ENCODE data around the gene ALDH1L1.

ALDH1L1 gene

GRCh38 chr3:126191246-126191645 lies 10.9 kb upstream of the ALDH1L1 start (continued):
- TF ChIP-seq ZBTB11 (tag by site-specific recombination; conservative IDR thresholded peaks at IDR 0.05; ENCODE audit: low read depth) (no peak), KLF17 (tag by site-specific recombination; IDR thresholded peaks at IDR 0.05) (no peak), ZNF10 (tag by site-specific recombination; IDR thresholded peaks at IDR 0.05) (no peak), MYNN (tag by site-specific recombination; IDR thresholded peaks at IDR 0.05; ENCODE audit: borderline replicate concordance) (no peak), ZNF645 (tag by site-specific recombination; IDR thresholded peaks at IDR 0.05) (no peak), ZNF658 (tag by site-specific recombination; IDR thresholded peaks at IDR 0.05) (no peak), ZNF366 (tag by site-specific recombination; conservative IDR thresholded peaks at IDR 0.05) (no peak), ZXDB (tag by site-specific recombination; IDR thresholded peaks at IDR 0.05) (no peak), TSHZ1 (tag by site-specific recombination; IDR thresholded peaks at IDR 0.05; ENCODE audit: borderline replicate concordance) (no peak), ZBTB8A (tag by site-specific recombination; IDR thresholded peaks at IDR 0.05) (no peak), ZNF488 (tag by site-specific recombination; IDR thresholded peaks at IDR 0.05) (no peak)

GRCh38 chr3:126187920-126188319 lies 7.5 kb upstream of the ALDH1L1 start:
- Histone ChIP-seq H3K4me1 (ENCODE audit: control insufficient read depth, insufficient read depth, low read length) (no peaks in the 10 kb centered on the region), H3K9me3 (ENCODE audit: control insufficient read depth, insufficient read depth, low read depth, low read length) (no peaks in the 10 kb centered on the region), H3K27ac (ENCODE audit: extremely low read depth, low read depth, low read length) (no peak overlapping the region), H3K36me3 (ENCODE audit: control insufficient read depth in 2 of 2, insufficient read depth in 1 of 2, low read length in 2 of 2) (no peaks in the 10 kb centered on the region), H3K4me3 (ENCODE audit: low read depth, low read length) (no peak overlapping the region)
- ChIA-PET POLR2A (no interaction called here), CTCF (interaction anchor here (0.7 to 1.2 kb wide), 4 partner anchors 9 to 54 kb away, joined by 3 to 5 read pairs (median 3); no protein-coding TSS in a partner anchor)
- TF ChIP-seq KLF9 (tag by site-specific recombination; IDR thresholded peaks at IDR 0.05; ENCODE audit: low read depth) (no peak), ZNF132 (tag by site-specific recombination; IDR thresholded peaks at IDR 0.05; ENCODE audit: borderline replicate concordance) (no peak), ZNF768 (tag by site-specific recombination; IDR thresholded peaks at IDR 0.05) (no peak), ZNF660 (tag by site-specific recombination; IDR thresholded peaks at IDR 0.05) (no peak), ZBTB11 (tag by site-specific recombination; conservative IDR thresholded peaks at IDR 0.05; ENCODE audit: low read depth) (no peak), KLF7 (tag by site-specific recombination; IDR thresholded peaks at IDR 0.05; ENCODE audit: borderline replicate concordance) (no peak), ZNF157 (tag by site-specific recombination; IDR thresholded peaks at IDR 0.05) (no peak), ZNF658 (tag by site-specific recombination; IDR thresholded peaks at IDR 0.05) (no peak), ZNF391 (tag by site-specific recombination; IDR thresholded peaks at IDR 0.05; ENCODE audit: borderline replicate concordance, low read depth) (no peak), EGR2 (tag by site-specific recombination; IDR thresholded peaks at IDR 0.05; ENCODE audit: low read depth) (no peak), ZNF514 (tag by site-specific recombination; IDR thresholded peaks at IDR 0.05) (no peak), ZNF174 (tag by site-specific recombination; IDR thresholded peaks at IDR 0.05) (no peak), ZSCAN18 (tag by site-specific recombination; IDR thresholded peaks at IDR 0.05) (no peak)
